GM21381 (cell line): ENCODE measurements around the gene SPI1.

ENCODE experiments used
- ATAC-seq: cut with Tn5 transposase; IDR thresholded peaks from one replicate; pipeline ENCODE4 v1.9.1; 2021; ENCODE audit warnings: mild to moderate bottlenecking, moderate library complexity; ENCODE audit not compliant: unreplicated experiment

The SPI1 gene

GRCh38 chr11:47360341-47360740, 18.0 kb downstream of the SPI1 start:
- ATAC-seq, result no peak

GRCh38 chr11:47359586-47359985, 18.8 kb downstream of the SPI1 start:
- no peak for ATAC-seq

GRCh38 chr11:47359162-47359561, 19.2 kb downstream of the SPI1 start:
- no peak for ATAC-seq

- no peak for ATAC-seq
Observed at GRCh38 chr11:47358731-47359051, 19.7 kb downstream of the SPI1 start.

- no peak for ATAC-seq
Observed at GRCh38 chr11:47357985-47358730, 20.2 kb downstream of the SPI1 start.

GRCh38 chr11:47356998-47357329, 21.4 kb downstream of the SPI1 start:
- no peak for ATAC-seq

- no peak for ATAC-seq
Observed at GRCh38 chr11:47356129-47356997, 22.0 kb downstream of the SPI1 start.

GRCh38 chr11:47355283-47356128, 22.8 kb downstream of the SPI1 start:
- no peak for ATAC-seq

GRCh38 chr11:47354913-47355282, 23.4 kb downstream of the SPI1 start:
- ATAC-seq, result no peak

GRCh38 chr11:47353978-47354774, 24.2 kb downstream of the SPI1 start:
- ATAC-seq, result no peak

- no peak for ATAC-seq
Observed at GRCh38 chr11:47352556-47352955, 25.8 kb downstream of the SPI1 start, which contains the start of gene MYBPC3. Gene MYBPC3 (minus strand): TSS chr11:47352702. CDS start chr11:47352647, 55 bp downstream.

- ATAC-seq, result no peak
Observed at GRCh38 chr11:47351156-47352126, 26.9 kb downstream of the SPI1 start.

- no peak for ATAC-seq
Observed at GRCh38 chr11:47350315-47350714, 28.0 kb downstream of the SPI1 start.

GRCh38 chr11:47349521-47350095, 28.7 kb downstream of the SPI1 start:
- no peak for ATAC-seq

- ATAC-seq, result no peak
Observed at GRCh38 chr11:47348859-47349258, 29.5 kb downstream of the SPI1 start.

GRCh38 chr11:47348131-47348802, 30.1 kb downstream of the SPI1 start:
- ATAC-seq, result no peak

GRCh38 chr11:47347137-47347536, 31.2 kb downstream of the SPI1 start:
- ATAC-seq, result no peak

- ATAC-seq, result no peak
Observed at GRCh38 chr11:47345890-47346563, 32.3 kb downstream of the SPI1 start.
